Pancreas (tissue), 10 donors: ENCODE data around the gene KSR2. TPM values are rescaled to one million over a fixed set of nuclear protein-coding genes. Genes with fewer than 3 reads are reported as not detected.

Experiments
- ATAC-seq, 4 donors: fragments of 200-7000 bp; cut with Tn5 transposase; one replicate each; pipeline versions ENCODE4 v1.8.0 to v1.9.1; 2020; ENCODE audit warnings: mild to moderate bottlenecking in 4 of 4, moderate library complexity in 4 of 4
- DNase-seq, 6 donors: peaks; one replicate each; pipeline ENCODE4 v3.0.0-alpha.2; 2020
- FAIRE-seq: peaks from 2 replicates; lab custom pipeline; 2012; peaks lifted over from hg19 to GRCh38; lab: Jason Lieb, UNC
- H3K27ac ChIP-seq, 4 donors: fragments of 200-600 bp; sonication (generic); 1 replicate in 3 of 4; 2 replicates in 1 of 4; pipeline versions ENCODE4 v1.5.0 to v1.8.0; 2020
- H3K27me3 ChIP-seq, 4 donors: fragments of 200-600 bp; one replicate each; pipeline ENCODE4 v1.8.0; 2021
- H3K36me3 ChIP-seq, 3 donors: fragments of 200-600 bp; sonication (generic) in 1 of 3; one replicate each; pipeline versions ENCODE4 v1.5.0 to v1.8.0; 2020 to 2021
- H3K4me1 ChIP-seq, 3 donors: fragments of 200-600 bp; one replicate each; pipeline ENCODE4 v1.8.0; 2021
- H3K4me3 ChIP-seq, 4 donors: fragments of 200-600 bp; sonication (generic) in 2 of 4; one replicate each; pipeline versions ENCODE4 v1.5.0 to v1.8.0; 2020 to 2021
- H3K9me3 ChIP-seq, 4 donors: fragments of 200-600 bp; one replicate each; pipeline ENCODE4 v1.8.0; 2021
- CTCF ChIP-seq, 4 donors: fragments of 200-600 bp; sonication (generic) in 3 of 4; IDR thresholded peaks; one replicate each; pipeline versions ENCODE4 v1.5.0 to v1.8.0; 2021; ENCODE audit warnings: antibody characterized with exemption in 4 of 4
- WGBS, 2 donors: extraction: QIAGEN DNeasy Blood & Tissue Kit; methylation state at CpG; one replicate each; pipeline ENCODE4 v1.1.7; 2013; 5-methylcytosine and 5-hydroxymethylcytosine counted together
- intact Hi-C, 3 donors: fragments of 100-400 bp; cut with DNase I; formaldehyde crosslinking; loops; one replicate each; pipeline versions ENCODE4 v1.11.1 to v1.14.2; 2022
- polyA plus RNA-seq, 2 donors: library from polyadenylated mRNA; stranded (reverse); fragments of 200-250 nt; gene quantifications; one replicate each; pipeline ENCODE4 v1.2.3, GENCODE V29; 2013
- total RNA-seq, 6 donors: library from RNA; stranded (reverse); fragmentation: NEBNext Ultra II Directional in 4 of 6; extraction: Animal tissue kit (Norgen Biotek cat#: 25700) in 4 of 6; gene quantifications; one replicate each; pipeline versions ENCODE4 v1.2.1 to v1.2.4, GENCODE V29; 2021 to 2023
- donor health status: healthy with polysubstance abuse.
- donor health status: DM: no; HTN: no; CAD: no; lungs with moderate emphysema.
- donor health status: DM: no; HTN: no; CAD: no.
- donor health status: control.
- donor health status: control.
- donor health status: Bipolar disorder and iron deficiency.
- donor health status: DM: yes; HTN: yes; CAD: no.
- donor health status: DM: no; HTN: no; CAD: no.
- donor health status: DM: no; HTN: no; CAD: no.
- donor health status: DM: yes; HTN: yes; CAD: no.

The KSR2 gene
- total and polyA plus RNA-seq, 8 donors, result 0.68 to 1.8 (median 1.3) TPM

- no peaks in the 10 kb centered on the region for H3K4me1 ChIP-seq
- intact Hi-C loops, result no loop called here
- H3K9me3 ChIP-seq, result no peaks in the 10 kb centered on the region
- FAIRE-seq (no peak), DNase-seq (no peak), ATAC-seq (no peak)
- H3K36me3 ChIP-seq, result no peaks in the 10 kb centered on the region
- no peak for TF ChIP-seq CTCF (IDR thresholded peaks at IDR 0.05)
- H3K27me3 ChIP-seq, result no peaks in the 10 kb centered on the region
- no peak overlapping the region for H3K27ac ChIP-seq
- no peak overlapping the region for H3K4me3 ChIP-seq
- 89 to 92% methylated on average over 3 of the region's 3 CpGs for WGBS, 2 donors
Observed at GRCh38 chr12:117571321-117571720, 397.5 kb downstream of the KSR2 start.

GRCh38 chr12:117570608-117571007, 398.2 kb downstream of the KSR2 start:
- FAIRE-seq (no peak), ATAC-seq (no peak), DNase-seq (no peak)
- H3K4me3 ChIP-seq, result no peak overlapping the region
- intact Hi-C loops, result no loop called here
- H3K36me3 ChIP-seq, result no peaks in the 10 kb centered on the region
- H3K4me1 ChIP-seq, result no peaks in the 10 kb centered on the region
- no peak for TF ChIP-seq CTCF (IDR thresholded peaks at IDR 0.05)
- no peaks in the 10 kb centered on the region for H3K27me3 ChIP-seq
- no peak overlapping the region for H3K27ac ChIP-seq
- H3K9me3 ChIP-seq, result no peaks in the 10 kb centered on the region
- WGBS, 2 donors, result 91 to 95% methylated on average over 6 of the region's 6 CpGs

DNA sequence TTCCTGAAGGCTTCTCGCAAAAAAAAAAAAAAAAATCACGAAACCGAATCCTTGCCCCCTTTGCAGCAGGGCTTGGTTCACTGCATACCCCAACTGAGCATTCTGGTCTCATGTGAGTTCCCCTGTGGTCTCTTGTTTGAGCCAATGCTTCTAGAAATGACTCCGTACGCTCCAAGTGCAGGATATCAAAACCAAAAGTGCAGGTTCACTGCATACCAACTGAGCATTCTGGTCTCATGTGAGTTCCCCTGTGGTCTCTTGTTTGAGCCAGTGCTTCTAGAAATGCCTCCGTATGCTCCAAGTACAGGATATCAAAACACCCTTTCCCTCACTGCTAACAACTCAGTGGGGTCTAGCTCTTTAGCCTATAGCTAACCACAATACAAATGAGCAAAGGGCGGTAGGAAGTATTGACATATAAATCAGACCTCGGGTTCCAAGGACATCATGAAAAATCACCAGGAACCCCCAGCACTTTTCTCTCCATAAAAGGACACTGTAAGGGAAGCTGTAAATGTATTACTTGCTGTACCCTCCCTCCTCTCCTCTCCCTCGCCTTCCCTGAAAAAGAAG, 401.1 kb downstream of the KSR2 start:
- DNase-seq, result no peak
- H3K27ac ChIP-seq, result no peak overlapping the region
- no peaks in the 10 kb centered on the region for H3K27me3 ChIP-seq
- ATAC-seq, result no peak
- H3K9me3 ChIP-seq, result no peaks in the 10 kb centered on the region
- no peaks in the 10 kb centered on the region for H3K4me1 ChIP-seq
- WGBS, 2 donors, result 79 to 80% methylated on average over 9 of the region's 9 CpGs
- H3K36me3 ChIP-seq, result no peaks in the 10 kb centered on the region
- intact Hi-C loops, result no loop called here
- no peak for FAIRE-seq
- TF ChIP-seq CTCF (IDR thresholded peaks at IDR 0.05), result no peak
- no peak overlapping the region for H3K4me3 ChIP-seq

DNA sequence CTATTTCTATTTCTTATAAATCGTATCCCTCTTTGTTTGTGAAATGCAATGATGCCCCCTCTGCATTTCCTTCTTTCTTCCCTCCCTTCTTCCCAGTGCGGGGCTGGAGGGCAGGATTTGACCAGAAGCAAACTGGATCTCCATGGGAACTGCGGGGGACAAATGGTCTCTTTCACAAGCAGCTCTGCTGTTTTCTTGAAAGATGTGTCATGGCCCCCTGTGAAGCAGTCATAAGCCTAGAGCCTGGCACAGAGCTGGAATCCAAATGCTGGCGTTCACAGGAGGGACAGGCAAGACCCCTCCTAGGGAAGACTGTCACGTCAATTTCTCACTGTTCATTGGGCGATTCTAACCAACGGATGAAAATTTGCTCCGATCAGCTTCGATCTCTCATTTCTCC, 403.9 kb downstream of the KSR2 start:
- FAIRE-seq (no peak), DNase-seq (no peak), ATAC-seq (no peak)
- WGBS, 2 donors, result 85 to 87% methylated on average over 9 of the region's 9 CpGs
- H3K27me3 ChIP-seq, result no peaks in the 10 kb centered on the region
- TF ChIP-seq CTCF (IDR thresholded peaks at IDR 0.05), result no peak
- H3K27ac ChIP-seq, result no peak overlapping the region
- no peaks in the 10 kb centered on the region for H3K4me1 ChIP-seq
- no peaks in the 10 kb centered on the region for H3K9me3 ChIP-seq
- no peak overlapping the region for H3K4me3 ChIP-seq
- H3K36me3 ChIP-seq, result no peaks in the 10 kb centered on the region
- intact Hi-C loops, result no loop called here

GRCh38 chr12:117563706-117564105, 405.1 kb downstream of the KSR2 start:
- FAIRE-seq (no peak), DNase-seq (no peak), ATAC-seq (no peak)
- H3K36me3 ChIP-seq, result no peaks in the 10 kb centered on the region
- H3K9me3 ChIP-seq, result no peaks in the 10 kb centered on the region
- no peak overlapping the region for H3K4me3 ChIP-seq
- H3K4me1 ChIP-seq, result no peaks in the 10 kb centered on the region
- H3K27me3 ChIP-seq, result no peaks in the 10 kb centered on the region
- no peak for TF ChIP-seq CTCF (IDR thresholded peaks at IDR 0.05)
- WGBS, 2 donors, result 69 to 70% methylated on average over 2 of the region's 2 CpGs
- intact Hi-C loops, result no loop called here
- no peak overlapping the region for H3K27ac ChIP-seq
